Subcutaneous abdominal adipose tissue (tissue), 5 donors: ENCODE data around the gene MTARC2.
A peak's percentile ranks its signal among the peaks of the same experiment; 100 is the strongest.
"Not testable (repeated sequence)": the region's sequence is repeated elsewhere in the genome, so short reads cannot be mapped to it uniquely, and the experiment has no call there.

ENCODE experiments used
- H3K27ac ChIP-seq: one replicate; pipeline ENCODE4 v1.7.0; 2013; ENCODE audit warnings: low read depth, mild to moderate bottlenecking, inconsistent platforms, low read length, moderate library complexity
- H3K27me3 ChIP-seq, 5 donors: one replicate each; pipeline ENCODE4 v1.7.0; 2013; ENCODE audit warnings: low read length in 5 of 5, inconsistent platforms in 1 of 5; ENCODE audit not compliant: control insufficient read depth in 5 of 5, insufficient read depth in 4 of 5
- H3K36me3 ChIP-seq, 5 donors: one replicate each; pipeline ENCODE4 v1.7.0; 2013; ENCODE audit warnings: low read length in 5 of 5; ENCODE audit not compliant: control insufficient read depth in 5 of 5, insufficient read depth in 5 of 5
- H3K4me1 ChIP-seq, 5 donors: one replicate each; pipeline ENCODE4 v1.7.0; 2013; ENCODE audit warnings: low read length in 5 of 5, mild to moderate bottlenecking in 3 of 5, moderate library complexity in 1 of 5; ENCODE audit not compliant: control insufficient read depth in 5 of 5, insufficient read depth in 5 of 5
- H3K4me3 ChIP-seq, 5 donors: one replicate each; pipeline ENCODE4 v1.7.0; 2013; ENCODE audit warnings: low read length in 5 of 5, low read depth in 1 of 5
- H3K9ac ChIP-seq, 5 donors: one replicate each; pipeline ENCODE4 v1.7.0; 2013; ENCODE audit warnings: low read length in 5 of 5, mild to moderate bottlenecking in 4 of 5, moderate library complexity in 3 of 5
- H3K9me3 ChIP-seq, 5 donors: one replicate each; pipeline ENCODE4 v1.7.0; 2013; ENCODE audit warnings: low read length in 5 of 5; ENCODE audit not compliant: control insufficient read depth in 5 of 5
- donor health status: healthy.
- donor health status: healthy.
- donor health status: healthy.
- donor health status: healthy.
- donor health status: healthy.

Gene MTARC2

DNA sequence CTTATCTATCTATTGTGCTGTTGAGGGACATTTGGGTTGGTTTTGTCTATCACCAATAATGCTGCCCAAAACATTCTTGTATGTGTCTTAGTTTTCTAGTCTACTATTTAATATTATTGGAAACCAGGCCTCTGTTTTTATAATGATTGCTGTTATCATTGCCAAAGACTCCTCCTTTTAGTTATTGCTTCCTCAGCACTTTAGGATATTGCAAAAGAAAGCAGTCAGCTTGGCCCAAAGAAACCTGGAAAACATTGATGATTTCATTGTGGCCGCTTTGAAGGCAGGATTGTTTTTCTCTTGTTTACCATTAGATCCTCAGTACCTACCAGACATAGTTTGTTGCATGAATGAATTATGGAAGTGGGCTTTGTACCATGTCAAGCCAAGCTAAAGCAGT is 20.6 kb upstream of the MTARC2 start:
- Histone ChIP-seq H3K9me3 (no peaks in the 10 kb centered on the region), H3K9ac (no peak overlapping the region), H3K27ac (no peak overlapping the region)

GRCh38 chr1:220730486-220730885 is 17.6 kb upstream of the MTARC2 start:
- Histone ChIP-seq H3K4me3 (no peak overlapping the region), H3K36me3 (no peaks in the 10 kb centered on the region), H3K4me1 (peaks cover 5 to 31% (median 16%) of the 10 kb centered on the region in 5 donors), H3K27ac (peak overlapping the region; percentile 72), H3K27me3 (no peaks in the 10 kb centered on the region), H3K9me3 (no peaks in the 10 kb centered on the region), H3K9ac (no peak overlapping the region)

More for the DNA sequence above, 20.6 kb upstream of the MTARC2 start:
- H3K4me1 ChIP-seq: peaks cover 1 to 23% (median 9%) of the 10 kb centered on the region in 5 donors
- H3K36me3 ChIP-seq: no peaks in the 10 kb centered on the region
- H3K4me3 ChIP-seq: no peak overlapping the region
- H3K27me3 ChIP-seq: no peaks in the 10 kb centered on the region

- no peaks in the 10 kb centered on the region for H3K36me3 ChIP-seq
- peak overlapping the region in 2 of 5 donors; percentile 41 to 59 for H3K4me3 ChIP-seq
- no peaks in the 10 kb centered on the region for H3K27me3 ChIP-seq
- peak overlapping the region; percentile 98 for H3K27ac ChIP-seq
- peak overlapping the region in 3 of 5 donors; percentile 49 to 75 (median 66) for H3K9ac ChIP-seq
- peaks cover 5 to 30% (median 16%) of the 10 kb centered on the region in 5 donors for H3K4me1 ChIP-seq
- H3K9me3 ChIP-seq: no peaks in the 10 kb centered on the region
These were observed 16.0 kb upstream of the MTARC2 start for GRCh38 chr1:220732137-220732536.

- Histone ChIP-seq H3K9ac (peak overlapping the region in 4 of 5 donors; percentile 5 to 75 (median 58)), H3K36me3 (no peaks in the 10 kb centered on the region), H3K4me3 (peak overlapping the region; percentile 23 to 70 (median 50)), H3K27ac (peak overlapping the region; percentile 98), H3K4me1 (peaks cover 5 to 26% (median 14%) of the 10 kb centered on the region in 5 donors), H3K27me3 (no peaks in the 10 kb centered on the region), H3K9me3 (no peaks in the 10 kb centered on the region)
These were observed 15.5 kb upstream of the MTARC2 start for GRCh38 chr1:220732621-220733020.

GRCh38 chr1:220733086-220733601 is 15.0 kb upstream of the MTARC2 start:
- H3K4me3 ChIP-seq: peak overlapping the region; percentile 23 to 70 (median 50)

DNA sequence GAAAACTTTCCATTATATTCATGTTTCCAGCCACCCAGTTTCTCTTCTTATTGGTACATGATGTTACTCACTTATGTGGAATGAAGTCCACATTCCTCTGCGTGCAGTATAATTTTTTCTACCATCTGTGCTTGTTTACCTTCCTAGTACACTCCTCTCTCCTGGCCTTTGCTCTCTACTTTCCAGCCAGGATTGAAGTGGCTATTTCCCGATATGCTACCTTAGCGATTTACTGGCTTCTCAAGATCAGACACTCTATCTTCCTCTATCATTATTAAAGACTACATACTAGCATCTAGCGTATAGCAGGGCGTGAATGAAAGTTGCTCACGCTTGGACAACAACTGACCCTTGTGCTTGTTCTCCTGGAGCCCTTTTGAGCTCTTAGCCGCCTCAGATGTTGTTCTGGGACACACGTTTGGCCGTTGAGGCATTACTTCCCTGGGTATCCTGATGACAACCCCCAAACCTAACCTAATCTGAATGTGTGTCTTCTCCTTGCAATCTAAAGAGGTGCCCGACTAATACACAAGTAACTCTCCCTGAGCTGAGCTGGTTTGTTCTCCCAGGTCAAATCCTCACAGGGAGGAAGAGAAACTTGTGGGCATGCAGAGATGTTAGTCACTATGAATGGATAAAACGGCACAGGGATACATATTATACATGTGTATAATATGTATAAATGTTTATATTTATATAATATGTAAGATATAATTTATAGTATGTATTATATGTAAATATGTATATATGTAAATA is 13.4 kb upstream of the MTARC2 start:
- peaks cover 5 to 26% (median 14%) of the 10 kb centered on the region in 5 donors for H3K4me1 ChIP-seq
- no peak overlapping the region for H3K4me3 ChIP-seq
- no peaks in the 10 kb centered on the region for H3K27me3 ChIP-seq
- H3K9ac ChIP-seq: no peak overlapping the region
- no peak overlapping the region for H3K27ac ChIP-seq
- H3K36me3 ChIP-seq: no peaks in the 10 kb centered on the region
- H3K9me3 ChIP-seq: no peaks in the 10 kb centered on the region

More at GRCh38 chr1:220733086-220733601, 15.0 kb upstream of the MTARC2 start:
- H3K9me3 ChIP-seq: no peaks in the 10 kb centered on the region
- peak overlapping the region; percentile 98 for H3K27ac ChIP-seq
- H3K36me3 ChIP-seq: no peaks in the 10 kb centered on the region
- peak overlapping the region in 4 of 5 donors; percentile 20 to 75 (median 46) for H3K9ac ChIP-seq
- H3K27me3 ChIP-seq: no peaks in the 10 kb centered on the region
- H3K4me1 ChIP-seq: peaks cover 5 to 26% (median 14%) of the 10 kb centered on the region in 5 donors

GRCh38 chr1:220736283-220736682 is 11.8 kb upstream of the MTARC2 start:
- H3K27me3 ChIP-seq, H3K4me3 ChIP-seq, H3K9me3 ChIP-seq, H3K27ac ChIP-seq, H3K9ac ChIP-seq, H3K36me3 ChIP-seq: not testable (repeated sequence)
- H3K4me1 ChIP-seq: peaks cover 5 to 14% (median 13%) of the 10 kb centered on the region in 5 donors

- Histone ChIP-seq H3K36me3 (no peaks in the 10 kb centered on the region), H3K9me3 (no peaks in the 10 kb centered on the region), H3K4me3 (no peak overlapping the region), H3K27ac (no peak overlapping the region), H3K4me1 (no peaks in the 10 kb centered on the region), H3K9ac (no peak overlapping the region), H3K27me3 (peaks cover 0 to 2% (median 0%) of the 10 kb centered on the region in 5 donors)
These were observed 6.8 kb upstream of the MTARC2 start for GRCh38 chr1:220741349-220741748.

DNA sequence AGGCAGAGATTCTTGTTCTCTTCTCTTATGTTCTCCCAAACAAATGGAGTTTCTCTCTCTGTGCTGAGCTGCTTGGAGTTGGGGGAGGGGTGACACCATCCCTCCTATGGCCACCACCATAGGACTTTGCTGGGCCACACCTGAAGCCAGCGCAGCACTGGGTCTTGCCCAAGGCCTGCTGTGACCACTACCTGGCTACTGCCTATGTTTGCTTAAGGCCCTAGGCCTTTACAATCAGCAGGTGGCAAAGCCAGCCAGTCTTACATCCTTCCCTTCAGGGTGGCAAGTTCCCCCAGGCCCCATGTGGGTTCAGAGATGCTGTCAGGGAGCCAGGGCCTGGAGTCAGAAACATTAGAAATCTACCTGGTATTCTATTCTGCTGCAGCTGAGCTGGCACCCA is 6.3 kb upstream of the MTARC2 start:
- Histone ChIP-seq H3K36me3 (no peaks in the 10 kb centered on the region), H3K4me1 (peaks cover 0 to 1% (median 0%) of the 10 kb centered on the region in 5 donors), H3K9ac (no peak overlapping the region), H3K9me3 (no peaks in the 10 kb centered on the region), H3K27me3 (peaks cover 0 to 2% (median 0%) of the 10 kb centered on the region in 5 donors), H3K27ac (no peak overlapping the region), H3K4me3 (no peak overlapping the region)

- peaks cover 0 to 8% (median 4%) of the 10 kb centered on the region in 5 donors for H3K4me1 ChIP-seq
- peaks cover 0 to 2% (median 0%) of the 10 kb centered on the region in 5 donors for H3K27me3 ChIP-seq
- no peak overlapping the region for H3K9ac ChIP-seq
- H3K4me3 ChIP-seq: no peak overlapping the region
- no peaks in the 10 kb centered on the region for H3K9me3 ChIP-seq
- no peaks in the 10 kb centered on the region for H3K36me3 ChIP-seq
- H3K27ac ChIP-seq: no peak overlapping the region
These were observed 5.6 kb upstream of the MTARC2 start for GRCh38 chr1:220742520-220742919.
